ENCODE data around the gene SPAG4.

Gene SPAG4

GRCh38 chr20:35632539-35633115, 17.0 kb downstream of the SPAG4 start:
- no peak for TF ChIP-seq CTCF (IDR thresholded peaks at IDR 0.05; ENCODE audit: low read depth, low read length, missing control alignments)
- DNase-seq (ENCODE audit: extremely low read depth, low read depth), result no peak
- H3K4me3 ChIP-seq (replicated peaks; ENCODE audit: low read depth, low read length), result no peak overlapping the region

- DNase-seq (ENCODE audit: extremely low read depth, low read depth), result no peak
- TF ChIP-seq CTCF (IDR thresholded peaks at IDR 0.05; ENCODE audit: low read depth, low read length, missing control alignments), result no peak
- H3K4me3 ChIP-seq (replicated peaks; ENCODE audit: low read depth, low read length), result no peak overlapping the region
Observed at GRCh38 chr20:35635652-35636051, 20.0 kb downstream of the SPAG4 start.

- DNase-seq (ENCODE audit: extremely low read depth, low read depth), result no peak
- no peak overlapping the region for H3K4me3 ChIP-seq (replicated peaks; ENCODE audit: low read depth, low read length)
- TF ChIP-seq CTCF (IDR thresholded peaks at IDR 0.05; ENCODE audit: low read depth, low read length, missing control alignments), result no peak
Observed at GRCh38 chr20:35636095-35636494, 20.5 kb downstream of the SPAG4 start.

GRCh38 chr20:35637276-35637675, 21.6 kb downstream of the SPAG4 start:
- no peak overlapping the region for H3K4me3 ChIP-seq (replicated peaks; ENCODE audit: low read depth, low read length)
- no peak for TF ChIP-seq CTCF (IDR thresholded peaks at IDR 0.05; ENCODE audit: low read depth, low read length, missing control alignments)

GRCh38 chr20:35638751-35639150, 23.1 kb downstream of the SPAG4 start:
- no peak overlapping the region for H3K4me3 ChIP-seq (replicated peaks; ENCODE audit: low read depth, low read length)
- DNase-seq (ENCODE audit: extremely low read depth, low read depth), result no peak
- no peak for TF ChIP-seq CTCF (IDR thresholded peaks at IDR 0.05; ENCODE audit: low read depth, low read length, missing control alignments)

More at GRCh38 chr20:35637276-35637675, 21.6 kb downstream of the SPAG4 start:
- no peak for DNase-seq (ENCODE audit: extremely low read depth, low read depth)

GRCh38 chr20:35640724-35641123, 25.1 kb downstream of the SPAG4 start:
- DNase-seq (ENCODE audit: extremely low read depth, low read depth), result no peak
- no peak for TF ChIP-seq CTCF (IDR thresholded peaks at IDR 0.05; ENCODE audit: low read depth, low read length, missing control alignments)
- H3K4me3 ChIP-seq (replicated peaks; ENCODE audit: low read depth, low read length), result no peak overlapping the region

- DNase-seq (ENCODE audit: extremely low read depth, low read depth), result no peak
- TF ChIP-seq CTCF (IDR thresholded peaks at IDR 0.05; ENCODE audit: low read depth, low read length, missing control alignments), result no peak
- H3K4me3 ChIP-seq (replicated peaks; ENCODE audit: low read depth, low read length), result no peak overlapping the region
Observed at GRCh38 chr20:35641743-35642142, 26.1 kb downstream of the SPAG4 start.

Data from HFF-Myc (cell line).